ENCODE results near the gene RNU6-1. TPM values are rescaled to one million over a fixed set of nuclear protein-coding genes. Genes with fewer than 3 reads are reported as not detected.

The RNU6-1 gene
- total and polyA plus RNA-seq, 2 experiments from 2014 or later: not detected

DNA sequence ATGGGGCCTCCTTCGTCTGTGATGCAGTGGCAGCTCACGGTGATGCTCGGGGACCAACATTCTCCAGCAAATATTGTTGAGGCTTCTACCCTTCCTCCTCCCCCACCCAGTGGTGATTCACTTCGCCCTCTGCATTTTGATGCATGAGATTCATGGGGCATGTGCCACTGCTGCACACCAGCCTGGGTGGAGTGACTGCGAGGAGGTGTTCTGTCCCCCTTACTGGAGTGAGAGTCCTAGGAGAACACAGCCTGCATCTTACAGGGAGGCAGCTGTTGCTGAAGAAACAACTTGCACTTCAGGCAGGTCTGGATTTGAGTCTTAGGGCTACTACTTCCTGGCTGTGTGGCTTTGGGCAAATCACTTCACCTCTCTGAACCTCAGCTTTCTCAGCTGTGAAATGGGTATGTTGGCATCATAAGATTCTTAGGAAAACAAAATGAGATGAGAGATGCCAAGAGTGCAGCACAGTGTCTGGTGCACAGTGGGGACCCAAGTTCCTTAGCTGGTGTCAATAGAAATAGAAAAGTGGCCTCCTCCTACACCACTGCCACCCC is 24.7 kb downstream of the RNU6-1 start:
- TF ChIP-seq JUNB (IDR thresholded peaks at IDR 0.05; ENCODE audit: unreplicated experiment) (no peak), POLR2AphosphoS5 (IDR thresholded peaks at IDR 0.05; ENCODE audit: low read depth) (no peak), NANOG (IDR thresholded peaks at IDR 0.05; ENCODE audit: borderline replicate concordance) (no peak), ZNF331 (CRISPR knock-in tag; IDR thresholded peaks at IDR 0.05; ENCODE audit: low read depth) (no peak), CREB1 (CRISPR knock-in tag; IDR thresholded peaks at IDR 0.05; ENCODE audit: low read depth) (no peak), EZH2phosphoT487 (IDR thresholded peaks at IDR 0.05; ENCODE audit: unreplicated experiment) (no peak), ZNF114 (CRISPR knock-in tag; IDR thresholded peaks at IDR 0.05) (no peak), STAT1 (IDR thresholded peaks at IDR 0.05; ENCODE audit: unreplicated experiment) (no peak), EZH2 (IDR thresholded peaks at IDR 0.05; ENCODE audit: low read depth, unreplicated experiment) (no peak)
- TF ChIP-seq, protein P1, sequence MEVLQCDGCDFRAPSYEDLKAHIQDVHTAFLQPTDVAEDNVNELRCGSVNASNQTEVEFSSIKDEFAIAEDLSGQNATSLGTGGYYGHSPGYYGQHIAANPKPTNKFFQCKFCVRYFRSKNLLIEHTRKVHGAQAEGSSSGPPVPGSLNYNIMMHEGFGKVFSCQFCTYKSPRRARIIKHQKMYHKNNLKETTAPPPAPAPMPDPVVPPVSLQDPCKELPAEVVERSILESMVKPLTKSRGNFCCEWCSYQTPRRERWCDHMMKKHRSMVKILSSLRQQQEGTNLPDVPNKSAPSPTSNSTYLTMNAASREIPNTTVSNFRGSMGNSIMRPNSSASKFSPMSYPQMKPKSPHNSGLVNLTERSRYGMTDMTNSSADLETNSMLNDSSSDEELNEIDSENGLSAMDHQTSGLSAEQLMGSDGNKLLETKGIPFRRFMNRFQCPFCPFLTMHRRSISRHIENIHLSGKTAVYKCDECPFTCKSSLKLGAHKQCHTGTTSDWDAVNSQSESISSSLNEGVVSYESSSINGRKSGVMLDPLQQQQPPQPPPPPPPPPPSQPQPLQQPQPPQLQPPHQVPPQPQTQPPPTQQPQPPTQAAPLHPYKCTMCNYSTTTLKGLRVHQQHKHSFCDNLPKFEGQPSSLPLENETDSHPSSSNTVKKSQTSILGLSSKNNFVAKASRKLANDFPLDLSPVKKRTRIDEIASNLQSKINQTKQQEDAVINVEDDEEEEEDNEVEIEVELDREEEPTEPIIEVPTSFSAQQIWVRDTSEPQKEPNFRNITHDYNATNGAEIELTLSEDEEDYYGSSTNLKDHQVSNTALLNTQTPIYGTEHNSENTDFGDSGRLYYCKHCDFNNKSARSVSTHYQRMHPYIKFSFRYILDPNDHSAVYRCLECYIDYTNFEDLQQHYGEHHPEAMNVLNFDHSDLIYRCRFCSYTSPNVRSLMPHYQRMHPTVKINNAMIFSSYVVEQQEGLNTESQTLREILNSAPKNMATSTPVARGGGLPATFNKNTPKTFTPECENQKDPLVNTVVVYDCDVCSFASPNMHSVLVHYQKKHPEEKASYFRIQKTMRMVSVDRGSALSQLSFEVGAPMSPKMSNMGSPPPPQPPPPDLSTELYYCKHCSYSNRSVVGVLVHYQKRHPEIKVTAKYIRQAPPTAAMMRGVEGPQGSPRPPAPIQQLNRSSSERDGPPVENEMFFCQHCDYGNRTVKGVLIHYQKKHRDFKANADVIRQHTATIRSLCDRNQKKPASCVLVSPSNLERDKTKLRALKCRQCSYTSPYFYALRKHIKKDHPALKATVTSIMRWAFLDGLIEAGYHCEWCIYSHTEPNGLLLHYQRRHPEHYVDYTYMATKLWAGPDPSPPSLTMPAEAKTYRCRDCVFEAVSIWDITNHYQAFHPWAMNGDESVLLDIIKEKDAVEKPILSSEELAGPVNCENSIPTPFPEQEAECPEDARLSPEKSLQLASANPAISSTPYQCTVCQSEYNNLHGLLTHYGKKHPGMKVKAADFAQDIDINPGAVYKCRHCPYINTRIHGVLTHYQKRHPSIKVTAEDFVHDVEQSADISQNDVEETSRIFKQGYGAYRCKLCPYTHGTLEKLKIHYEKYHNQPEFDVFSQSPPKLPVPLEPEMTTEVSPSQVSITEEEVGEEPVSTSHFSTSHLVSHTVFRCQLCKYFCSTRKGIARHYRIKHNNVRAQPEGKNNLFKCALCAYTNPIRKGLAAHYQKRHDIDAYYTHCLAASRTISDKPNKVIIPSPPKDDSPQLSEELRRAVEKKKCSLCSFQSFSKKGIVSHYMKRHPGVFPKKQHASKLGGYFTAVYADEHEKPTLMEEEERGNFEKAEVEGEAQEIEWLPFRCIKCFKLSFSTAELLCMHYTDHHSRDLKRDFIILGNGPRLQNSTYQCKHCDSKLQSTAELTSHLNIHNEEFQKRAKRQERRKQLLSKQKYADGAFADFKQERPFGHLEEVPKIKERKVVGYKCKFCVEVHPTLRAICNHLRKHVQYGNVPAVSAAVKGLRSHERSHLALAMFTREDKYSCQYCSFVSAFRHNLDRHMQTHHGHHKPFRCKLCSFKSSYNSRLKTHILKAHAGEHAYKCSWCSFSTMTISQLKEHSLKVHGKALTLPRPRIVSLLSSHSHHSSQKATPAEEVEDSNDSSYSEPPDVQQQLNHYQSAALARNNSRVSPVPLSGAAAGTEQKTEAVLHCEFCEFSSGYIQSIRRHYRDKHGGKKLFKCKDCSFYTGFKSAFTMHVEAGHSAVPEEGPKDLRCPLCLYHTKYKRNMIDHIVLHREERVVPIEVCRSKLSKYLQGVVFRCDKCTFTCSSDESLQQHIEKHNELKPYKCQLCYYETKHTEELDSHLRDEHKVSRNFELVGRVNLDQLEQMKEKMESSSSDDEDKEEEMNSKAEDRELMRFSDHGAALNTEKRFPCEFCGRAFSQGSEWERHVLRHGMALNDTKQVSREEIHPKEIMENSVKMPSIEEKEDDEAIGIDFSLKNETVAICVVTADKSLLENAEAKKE (CRISPR knock-in tag; IDR thresholded peaks at IDR 0.05): no peak
- TF ChIP-seq, protein P2, sequence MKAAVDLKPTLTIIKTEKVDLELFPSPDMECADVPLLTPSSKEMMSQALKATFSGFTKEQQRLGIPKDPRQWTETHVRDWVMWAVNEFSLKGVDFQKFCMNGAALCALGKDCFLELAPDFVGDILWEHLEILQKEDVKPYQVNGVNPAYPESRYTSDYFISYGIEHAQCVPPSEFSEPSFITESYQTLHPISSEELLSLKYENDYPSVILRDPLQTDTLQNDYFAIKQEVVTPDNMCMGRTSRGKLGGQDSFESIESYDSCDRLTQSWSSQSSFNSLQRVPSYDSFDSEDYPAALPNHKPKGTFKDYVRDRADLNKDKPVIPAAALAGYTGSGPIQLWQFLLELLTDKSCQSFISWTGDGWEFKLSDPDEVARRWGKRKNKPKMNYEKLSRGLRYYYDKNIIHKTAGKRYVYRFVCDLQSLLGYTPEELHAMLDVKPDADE (IDR thresholded peaks at IDR 0.05): no peak
- TF ChIP-seq, protein P3, sequence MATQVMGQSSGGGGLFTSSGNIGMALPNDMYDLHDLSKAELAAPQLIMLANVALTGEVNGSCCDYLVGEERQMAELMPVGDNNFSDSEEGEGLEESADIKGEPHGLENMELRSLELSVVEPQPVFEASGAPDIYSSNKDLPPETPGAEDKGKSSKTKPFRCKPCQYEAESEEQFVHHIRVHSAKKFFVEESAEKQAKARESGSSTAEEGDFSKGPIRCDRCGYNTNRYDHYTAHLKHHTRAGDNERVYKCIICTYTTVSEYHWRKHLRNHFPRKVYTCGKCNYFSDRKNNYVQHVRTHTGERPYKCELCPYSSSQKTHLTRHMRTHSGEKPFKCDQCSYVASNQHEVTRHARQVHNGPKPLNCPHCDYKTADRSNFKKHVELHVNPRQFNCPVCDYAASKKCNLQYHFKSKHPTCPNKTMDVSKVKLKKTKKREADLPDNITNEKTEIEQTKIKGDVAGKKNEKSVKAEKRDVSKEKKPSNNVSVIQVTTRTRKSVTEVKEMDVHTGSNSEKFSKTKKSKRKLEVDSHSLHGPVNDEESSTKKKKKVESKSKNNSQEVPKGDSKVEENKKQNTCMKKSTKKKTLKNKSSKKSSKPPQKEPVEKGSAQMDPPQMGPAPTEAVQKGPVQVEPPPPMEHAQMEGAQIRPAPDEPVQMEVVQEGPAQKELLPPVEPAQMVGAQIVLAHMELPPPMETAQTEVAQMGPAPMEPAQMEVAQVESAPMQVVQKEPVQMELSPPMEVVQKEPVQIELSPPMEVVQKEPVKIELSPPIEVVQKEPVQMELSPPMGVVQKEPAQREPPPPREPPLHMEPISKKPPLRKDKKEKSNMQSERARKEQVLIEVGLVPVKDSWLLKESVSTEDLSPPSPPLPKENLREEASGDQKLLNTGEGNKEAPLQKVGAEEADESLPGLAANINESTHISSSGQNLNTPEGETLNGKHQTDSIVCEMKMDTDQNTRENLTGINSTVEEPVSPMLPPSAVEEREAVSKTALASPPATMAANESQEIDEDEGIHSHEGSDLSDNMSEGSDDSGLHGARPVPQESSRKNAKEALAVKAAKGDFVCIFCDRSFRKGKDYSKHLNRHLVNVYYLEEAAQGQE (IDR thresholded peaks at IDR 0.05; ENCODE audit: unreplicated experiment): no peak
- TF ChIP-seq, protein P4, sequence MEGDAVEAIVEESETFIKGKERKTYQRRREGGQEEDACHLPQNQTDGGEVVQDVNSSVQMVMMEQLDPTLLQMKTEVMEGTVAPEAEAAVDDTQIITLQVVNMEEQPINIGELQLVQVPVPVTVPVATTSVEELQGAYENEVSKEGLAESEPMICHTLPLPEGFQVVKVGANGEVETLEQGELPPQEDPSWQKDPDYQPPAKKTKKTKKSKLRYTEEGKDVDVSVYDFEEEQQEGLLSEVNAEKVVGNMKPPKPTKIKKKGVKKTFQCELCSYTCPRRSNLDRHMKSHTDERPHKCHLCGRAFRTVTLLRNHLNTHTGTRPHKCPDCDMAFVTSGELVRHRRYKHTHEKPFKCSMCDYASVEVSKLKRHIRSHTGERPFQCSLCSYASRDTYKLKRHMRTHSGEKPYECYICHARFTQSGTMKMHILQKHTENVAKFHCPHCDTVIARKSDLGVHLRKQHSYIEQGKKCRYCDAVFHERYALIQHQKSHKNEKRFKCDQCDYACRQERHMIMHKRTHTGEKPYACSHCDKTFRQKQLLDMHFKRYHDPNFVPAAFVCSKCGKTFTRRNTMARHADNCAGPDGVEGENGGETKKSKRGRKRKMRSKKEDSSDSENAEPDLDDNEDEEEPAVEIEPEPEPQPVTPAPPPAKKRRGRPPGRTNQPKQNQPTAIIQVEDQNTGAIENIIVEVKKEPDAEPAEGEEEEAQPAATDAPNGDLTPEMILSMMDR (conservative IDR thresholded peaks at IDR 0.05; ENCODE audit: low read depth in 2 of 2): no peak
- Mint-ChIP-seq H3K4me1 (peaks cover 20% of the 10 kb centered on the region), H3K9me3 (peaks cover 8% of the 10 kb centered on the region; the same call in 2 of the 3 replicates), H3K4me3 (no peak overlapping the region), H3K27me3 (ENCODE audit: insufficient read depth, low read depth, poor library complexity) (peaks cover 50% of the 10 kb centered on the region), H3K36me3 (ENCODE audit: low read depth) (peaks cover 10% of the 10 kb centered on the region; the same call in 1 of the 3 replicates), H3K27ac (no peak overlapping the region)
- peaks cover 3% of the 10 kb centered on the region for H3K9me2 ChIP-seq (ENCODE audit: insufficient read depth)
- H2AFZ ChIP-seq: no peak overlapping the region
- no peaks in the 10 kb centered on the region for H3K36me3 ChIP-seq (ENCODE audit: insufficient read depth)
- H3K27ac ChIP-seq (ENCODE audit: low read depth): no peak overlapping the region
- no peaks in the 10 kb centered on the region for H4K20me1 ChIP-seq (replicated peaks; ENCODE audit: insufficient read depth)
- no peaks in the 10 kb centered on the region for H3F3A ChIP-seq (replicated peaks; ENCODE audit: low read depth)
- H3K4me3 ChIP-seq: no peak overlapping the region
- H3K4me1 ChIP-seq (ENCODE audit: insufficient read depth): peaks cover 9% of the 10 kb centered on the region
- H3K4me2 ChIP-seq: no peak overlapping the region
- no peaks in the 10 kb centered on the region for H3K79me2 ChIP-seq (replicated peaks; ENCODE audit: insufficient read depth)
- no peak for DNase-seq (ENCODE audit: low spot score)
- peaks cover 40% of the 10 kb centered on the region for H3K27me3 ChIP-seq (ENCODE audit: insufficient read depth)
- ATAC-seq: no peak

All from GM23338 (cell line).